Measurements from ENCODE around the gene SLC4A1AP.

DNA sequence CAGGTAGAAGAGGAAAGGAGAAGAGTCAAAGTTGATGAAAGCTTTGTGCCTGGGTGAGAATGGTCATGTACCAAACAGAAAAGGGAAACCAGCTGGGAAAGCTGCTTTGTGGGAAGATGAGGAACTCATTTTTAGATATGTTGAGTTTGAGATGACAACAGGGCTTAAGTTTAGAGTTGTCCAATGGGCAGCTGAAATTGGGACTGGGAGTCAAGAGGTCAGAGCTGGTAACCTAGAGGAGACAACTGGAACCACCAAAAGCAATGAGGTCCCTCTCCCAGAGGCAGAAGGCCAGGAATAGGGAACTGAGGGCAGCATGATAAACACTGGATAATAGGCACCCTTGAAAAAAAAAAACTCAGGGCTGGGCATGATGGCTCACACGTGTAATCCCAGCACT, 48.8 kb downstream of the SLC4A1AP start:
- no peak for TF ChIP-seq RAD21 (IDR thresholded peaks at IDR 0.05)
- TF ChIP-seq, protein P1, sequence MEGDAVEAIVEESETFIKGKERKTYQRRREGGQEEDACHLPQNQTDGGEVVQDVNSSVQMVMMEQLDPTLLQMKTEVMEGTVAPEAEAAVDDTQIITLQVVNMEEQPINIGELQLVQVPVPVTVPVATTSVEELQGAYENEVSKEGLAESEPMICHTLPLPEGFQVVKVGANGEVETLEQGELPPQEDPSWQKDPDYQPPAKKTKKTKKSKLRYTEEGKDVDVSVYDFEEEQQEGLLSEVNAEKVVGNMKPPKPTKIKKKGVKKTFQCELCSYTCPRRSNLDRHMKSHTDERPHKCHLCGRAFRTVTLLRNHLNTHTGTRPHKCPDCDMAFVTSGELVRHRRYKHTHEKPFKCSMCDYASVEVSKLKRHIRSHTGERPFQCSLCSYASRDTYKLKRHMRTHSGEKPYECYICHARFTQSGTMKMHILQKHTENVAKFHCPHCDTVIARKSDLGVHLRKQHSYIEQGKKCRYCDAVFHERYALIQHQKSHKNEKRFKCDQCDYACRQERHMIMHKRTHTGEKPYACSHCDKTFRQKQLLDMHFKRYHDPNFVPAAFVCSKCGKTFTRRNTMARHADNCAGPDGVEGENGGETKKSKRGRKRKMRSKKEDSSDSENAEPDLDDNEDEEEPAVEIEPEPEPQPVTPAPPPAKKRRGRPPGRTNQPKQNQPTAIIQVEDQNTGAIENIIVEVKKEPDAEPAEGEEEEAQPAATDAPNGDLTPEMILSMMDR (IDR thresholded peaks at IDR 0.05; ENCODE audit: low read depth, low read length, missing input control), result no peak
- TF ChIP-seq TAF1 (conservative IDR thresholded peaks at IDR 0.05), result no peak
- TF ChIP-seq, protein P2, sequence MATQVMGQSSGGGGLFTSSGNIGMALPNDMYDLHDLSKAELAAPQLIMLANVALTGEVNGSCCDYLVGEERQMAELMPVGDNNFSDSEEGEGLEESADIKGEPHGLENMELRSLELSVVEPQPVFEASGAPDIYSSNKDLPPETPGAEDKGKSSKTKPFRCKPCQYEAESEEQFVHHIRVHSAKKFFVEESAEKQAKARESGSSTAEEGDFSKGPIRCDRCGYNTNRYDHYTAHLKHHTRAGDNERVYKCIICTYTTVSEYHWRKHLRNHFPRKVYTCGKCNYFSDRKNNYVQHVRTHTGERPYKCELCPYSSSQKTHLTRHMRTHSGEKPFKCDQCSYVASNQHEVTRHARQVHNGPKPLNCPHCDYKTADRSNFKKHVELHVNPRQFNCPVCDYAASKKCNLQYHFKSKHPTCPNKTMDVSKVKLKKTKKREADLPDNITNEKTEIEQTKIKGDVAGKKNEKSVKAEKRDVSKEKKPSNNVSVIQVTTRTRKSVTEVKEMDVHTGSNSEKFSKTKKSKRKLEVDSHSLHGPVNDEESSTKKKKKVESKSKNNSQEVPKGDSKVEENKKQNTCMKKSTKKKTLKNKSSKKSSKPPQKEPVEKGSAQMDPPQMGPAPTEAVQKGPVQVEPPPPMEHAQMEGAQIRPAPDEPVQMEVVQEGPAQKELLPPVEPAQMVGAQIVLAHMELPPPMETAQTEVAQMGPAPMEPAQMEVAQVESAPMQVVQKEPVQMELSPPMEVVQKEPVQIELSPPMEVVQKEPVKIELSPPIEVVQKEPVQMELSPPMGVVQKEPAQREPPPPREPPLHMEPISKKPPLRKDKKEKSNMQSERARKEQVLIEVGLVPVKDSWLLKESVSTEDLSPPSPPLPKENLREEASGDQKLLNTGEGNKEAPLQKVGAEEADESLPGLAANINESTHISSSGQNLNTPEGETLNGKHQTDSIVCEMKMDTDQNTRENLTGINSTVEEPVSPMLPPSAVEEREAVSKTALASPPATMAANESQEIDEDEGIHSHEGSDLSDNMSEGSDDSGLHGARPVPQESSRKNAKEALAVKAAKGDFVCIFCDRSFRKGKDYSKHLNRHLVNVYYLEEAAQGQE (IDR thresholded peaks at IDR 0.05), result no peak
- TF ChIP-seq, protein P3, sequence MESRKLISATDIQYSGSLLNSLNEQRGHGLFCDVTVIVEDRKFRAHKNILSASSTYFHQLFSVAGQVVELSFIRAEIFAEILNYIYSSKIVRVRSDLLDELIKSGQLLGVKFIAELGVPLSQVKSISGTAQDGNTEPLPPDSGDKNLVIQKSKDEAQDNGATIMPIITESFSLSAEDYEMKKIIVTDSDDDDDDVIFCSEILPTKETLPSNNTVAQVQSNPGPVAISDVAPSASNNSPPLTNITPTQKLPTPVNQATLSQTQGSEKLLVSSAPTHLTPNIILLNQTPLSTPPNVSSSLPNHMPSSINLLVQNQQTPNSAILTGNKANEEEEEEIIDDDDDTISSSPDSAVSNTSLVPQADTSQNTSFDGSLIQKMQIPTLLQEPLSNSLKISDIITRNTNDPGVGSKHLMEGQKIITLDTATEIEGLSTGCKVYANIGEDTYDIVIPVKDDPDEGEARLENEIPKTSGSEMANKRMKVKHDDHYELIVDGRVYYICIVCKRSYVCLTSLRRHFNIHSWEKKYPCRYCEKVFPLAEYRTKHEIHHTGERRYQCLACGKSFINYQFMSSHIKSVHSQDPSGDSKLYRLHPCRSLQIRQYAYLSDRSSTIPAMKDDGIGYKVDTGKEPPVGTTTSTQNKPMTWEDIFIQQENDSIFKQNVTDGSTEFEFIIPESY (IDR thresholded peaks at IDR 0.05), result no peak
- no peak for TF ChIP-seq JUND (IDR thresholded peaks at IDR 0.05)
- TF ChIP-seq SP1 (IDR thresholded peaks at IDR 0.05), result no peak
